Measurements from ENCODE around the gene LIX1L. TPM values are rescaled to one million over a fixed set of nuclear protein-coding genes. Genes with fewer than 3 reads are reported as not detected.
"Not testable (repeated sequence)": the region's sequence is repeated elsewhere in the genome, so short reads cannot be mapped to it uniquely, and the experiment has no call there.

Gene LIX1L
- total RNA-seq, 4 donors from 2014 or later: 30.8 to 57.1 (median 41.5) TPM

- no peaks in the 10 kb centered on the region for H3K27me3 ChIP-seq
- no peak for DNase-seq (ENCODE audit: low spot score in 2 of 2)
- no peak overlapping the region for H3K4me3 ChIP-seq
- H3K9me3 ChIP-seq: no peaks in the 10 kb centered on the region
- H3K36me3 ChIP-seq: peaks cover under 1 to 65% (median 2%) of the 10 kb centered on the region in 3 donors
- no peak for TF ChIP-seq EP300 (IDR thresholded peaks at IDR 0.05)
- no peak for TF ChIP-seq POLR2A (IDR thresholded peaks at IDR 0.05)
- TF ChIP-seq CTCF (IDR thresholded peaks at IDR 0.05): no peak
- peak overlapping the region in 2 of 4 donors; percentile 77 to 81 for H3K27ac ChIP-seq
- WGBS, 2 donors: 84 to 97% methylated on average over 1 of the region's 1 CpG
- peaks cover 0 to 22% (median 8%) of the 10 kb centered on the region in 4 donors for H3K4me1 ChIP-seq
Observed at GRCh38 chr1:145937436-145937835, 20.4 kb downstream of the LIX1L start.

- Histone ChIP-seq H3K27ac (peak overlapping the region; percentile 40 to 81 (median 68)), H3K36me3 (peaks cover 0 to 64% (median 2%) of the 10 kb centered on the region in 3 donors), H3K4me1 (peaks cover 0 to 18% (median 8%) of the 10 kb centered on the region in 4 donors), H3K9me3 (no peaks in the 10 kb centered on the region), H3K27me3 (no peaks in the 10 kb centered on the region), H3K4me3 (no peak overlapping the region)
- TF ChIP-seq EP300 (IDR thresholded peaks at IDR 0.05): peak in 1 of 2 donors; percentile 77
- TF ChIP-seq CTCF (IDR thresholded peaks at IDR 0.05): no peak
- DNase-seq (ENCODE audit: low spot score in 2 of 2): no peak
- WGBS, 2 donors: 49 to 55% methylated on average over 8 of the region's 8 CpGs
Observed at GRCh38 chr1:145936247-145936646, 21.6 kb downstream of the LIX1L start.

GRCh38 chr1:145935708-145936107 is 22.1 kb downstream of the LIX1L start:
- Histone ChIP-seq H3K36me3 (peaks cover 0 to 67% (median 2%) of the 10 kb centered on the region in 3 donors), H3K9me3 (no peaks in the 10 kb centered on the region), H3K4me3 (no peak overlapping the region), H3K27me3 (no peaks in the 10 kb centered on the region), H3K27ac (peak overlapping the region; percentile 43 to 86 (median 70)), H3K4me1 (peaks cover 0 to 18% (median 8%) of the 10 kb centered on the region in 4 donors)
- TF ChIP-seq POLR2A (IDR thresholded peaks at IDR 0.05): no peak
- no peak for TF ChIP-seq EP300 (IDR thresholded peaks at IDR 0.05)
- no peak for TF ChIP-seq CTCF (IDR thresholded peaks at IDR 0.05)
- no peak for DNase-seq (ENCODE audit: low spot score in 2 of 2)

GRCh38 chr1:145932522-145933009 is 25.3 kb downstream of the LIX1L start:
- 54% methylated on average over 9 of the region's 9 CpGs for WGBS, 2 donors
- peaks cover 0 to 31% (median 16%) of the 10 kb centered on the region in 4 donors for H3K4me1 ChIP-seq
- not testable (repeated sequence) for H3K9me3 ChIP-seq; H3K27me3 ChIP-seq; DNase-seq (ENCODE audit: low spot score in 2 of 2); H3K27ac ChIP-seq; H3K4me3 ChIP-seq
- peaks cover 0 to 59% (median 2%) of the 10 kb centered on the region in 3 donors for H3K36me3 ChIP-seq

- DNase-seq (ENCODE audit: low spot score in 2 of 2): no peak
- no peaks in the 10 kb centered on the region for H3K9me3 ChIP-seq
- no peaks in the 10 kb centered on the region for H3K27me3 ChIP-seq
- no peak for TF ChIP-seq EP300 (IDR thresholded peaks at IDR 0.05)
- no peak for TF ChIP-seq POLR2A (IDR thresholded peaks at IDR 0.05)
- no peak for TF ChIP-seq CTCF (IDR thresholded peaks at IDR 0.05)
- H3K27ac ChIP-seq: peak overlapping the region; percentile 92 to 100 (median 97)
- peaks cover 0 to 35% (median 0%) of the 10 kb centered on the region in 3 donors for H3K36me3 ChIP-seq
- 63 to 65% methylated on average over 20 of the region's 20 CpGs for WGBS, 2 donors
- H3K4me3 ChIP-seq: peak overlapping the region; percentile 66 to 86 (median 74)
- H3K4me1 ChIP-seq: peaks cover 0 to 28% (median 18%) of the 10 kb centered on the region in 4 donors
Observed at GRCh38 chr1:145927916-145928643, 29.7 kb downstream of the LIX1L start.
